Renal cortical epithelial cell (primary cell): Measurements from ENCODE around the gene ZBTB16. TPM values are rescaled to one million over a fixed set of nuclear protein-coding genes. Genes with fewer than 3 reads are reported as not detected.
A peak's percentile ranks its signal among the peaks of the same experiment; 100 is the strongest.
"Not testable (repeated sequence)": the region's sequence is repeated elsewhere in the genome, so short reads cannot be mapped to it uniquely, and the experiment has no call there.

Experiments
- DNase-seq: peaks from one replicate; pipeline ENCODE4 v3.0.0-alpha.2; 2011; ENCODE audit warnings: low read depth
- total RNA-seq: library from RNA; depleted of rRNA; stranded (reverse); fragments of >200 nt; gene quantifications from 2 replicates; pipeline ENCODE4 v1.2.3, GENCODE V29; 2014

ZBTB16 gene
- total RNA-seq, 1 donor from 2014 or later: 53.7 TPM

GRCh38 chr11:114044042-114044871 is 15.3 kb upstream of the ZBTB16 start:
- DNase-seq: peak; percentile 57

DNA sequence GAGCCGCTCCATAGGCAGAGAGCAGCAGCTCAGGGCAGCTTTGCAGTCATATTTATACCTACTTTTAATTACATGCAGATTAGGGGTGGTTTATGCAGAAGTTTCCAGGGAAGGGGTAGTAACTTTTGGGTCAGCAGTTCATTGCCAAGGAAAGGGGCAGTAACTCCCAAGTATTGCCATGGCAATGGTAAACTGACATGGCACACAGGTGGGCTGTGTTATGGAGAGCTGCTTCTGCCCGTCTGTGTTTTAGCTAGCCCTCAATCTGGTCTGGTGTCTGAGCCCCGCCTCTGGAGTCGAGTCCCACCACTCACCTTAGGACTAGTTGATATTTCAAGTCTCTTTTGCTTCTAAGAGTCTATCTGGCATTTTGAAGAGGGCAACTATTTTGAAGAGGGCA is 12.2 kb upstream of the ZBTB16 start:
- no peak for DNase-seq

GRCh38 chr11:114049050-114049449 is 10.5 kb upstream of the ZBTB16 start:
- no peak for DNase-seq

- DNase-seq: not testable (repeated sequence)
Measured at GRCh38 chr11:114049766-114050165, 9.7 kb upstream of the ZBTB16 start.

DNA sequence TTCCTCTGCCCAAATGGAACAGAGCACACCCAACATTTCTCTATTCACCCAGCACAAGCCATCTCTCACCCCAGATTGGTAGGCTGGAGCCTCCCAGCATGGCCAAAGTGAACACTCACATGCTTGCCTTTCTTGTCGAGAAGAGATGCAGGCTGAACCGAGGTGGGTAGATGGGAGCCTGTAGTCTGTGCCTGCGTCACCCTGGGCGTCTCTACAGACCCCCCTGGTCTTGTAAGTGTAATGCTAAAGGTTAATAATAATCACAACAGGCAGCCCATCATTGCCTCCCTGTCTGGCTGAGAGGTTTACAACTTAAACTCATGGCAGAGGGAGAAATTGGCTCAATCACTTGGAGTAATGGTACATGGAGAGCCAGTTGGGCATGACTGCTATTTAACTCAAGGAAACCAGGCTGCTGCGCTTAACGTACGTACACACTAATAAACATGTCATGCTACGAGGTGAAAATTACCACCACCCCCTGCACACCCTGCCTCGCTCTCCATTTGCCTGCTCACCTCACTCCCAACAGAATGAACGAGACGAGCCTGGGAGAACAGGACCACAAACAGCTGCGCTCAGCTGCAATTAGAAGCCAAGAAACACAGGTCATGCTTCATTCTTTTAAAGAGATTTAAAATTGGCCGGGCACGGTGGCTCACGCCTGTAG is 9.1 kb upstream of the ZBTB16 start:
- DNase-seq: no peak

DNA sequence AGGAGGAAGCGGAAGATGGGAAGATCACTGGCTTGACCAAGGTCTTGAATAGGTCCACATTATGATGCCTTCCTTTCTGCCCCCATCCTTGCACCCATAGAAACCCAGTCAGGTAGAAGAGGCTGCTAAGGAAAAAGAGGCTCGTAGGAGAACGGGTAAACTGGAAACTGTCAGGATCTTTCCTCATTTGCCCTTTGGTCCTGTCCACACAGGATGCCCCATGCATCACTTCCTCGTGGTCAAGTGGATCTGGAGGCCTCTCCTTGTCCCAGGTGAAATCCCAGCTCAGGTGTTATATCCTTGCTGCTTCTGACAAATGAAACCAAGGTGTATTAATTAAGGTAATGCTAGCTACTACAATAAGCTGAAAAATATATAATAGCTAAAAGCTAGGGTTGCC is 8.0 kb upstream of the ZBTB16 start:
- no peak for DNase-seq

DNA sequence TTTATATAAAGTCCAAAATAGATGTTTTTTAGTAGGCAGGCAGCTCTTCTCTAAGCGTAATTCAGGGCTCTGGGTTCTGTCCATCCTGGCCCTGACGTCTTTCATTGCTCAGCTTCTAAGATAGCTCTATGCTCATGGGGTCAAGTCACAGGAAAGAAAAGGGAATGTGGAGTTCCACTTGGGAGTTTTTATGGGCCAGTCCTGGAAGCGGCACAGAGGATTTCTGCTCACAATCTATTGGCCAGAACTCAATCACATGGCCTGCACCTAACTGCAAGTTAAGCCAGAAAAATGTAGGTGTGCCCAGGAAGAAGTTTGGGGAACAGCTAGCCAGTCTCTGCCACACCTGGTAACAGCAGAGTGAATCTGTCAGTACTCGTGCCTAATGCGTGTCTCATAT is 7.4 kb upstream of the ZBTB16 start:
- DNase-seq: no peak

DNA sequence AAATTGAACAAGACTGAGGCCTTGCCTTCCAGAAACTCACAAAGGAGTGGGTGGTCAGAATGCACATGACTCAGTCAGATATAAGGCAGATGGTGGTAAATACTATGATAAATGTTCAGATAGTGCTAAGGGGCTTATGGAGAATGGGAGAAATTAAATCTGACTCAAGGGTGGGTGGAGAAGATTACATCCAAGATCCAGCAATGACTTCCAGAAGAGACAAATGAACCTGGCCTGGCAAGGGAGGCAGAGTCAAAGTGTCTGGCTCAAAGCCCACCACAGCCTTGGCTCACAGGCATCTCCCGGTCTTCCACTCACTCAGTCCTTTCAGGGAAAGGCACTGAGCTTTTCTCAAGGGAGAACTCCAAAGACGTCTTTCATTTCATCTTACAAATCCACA is 6.1 kb upstream of the ZBTB16 start:
- DNase-seq: no peak

GRCh38 chr11:114054806-114055205 is 4.7 kb upstream of the ZBTB16 start:
- no peak for DNase-seq

DNA sequence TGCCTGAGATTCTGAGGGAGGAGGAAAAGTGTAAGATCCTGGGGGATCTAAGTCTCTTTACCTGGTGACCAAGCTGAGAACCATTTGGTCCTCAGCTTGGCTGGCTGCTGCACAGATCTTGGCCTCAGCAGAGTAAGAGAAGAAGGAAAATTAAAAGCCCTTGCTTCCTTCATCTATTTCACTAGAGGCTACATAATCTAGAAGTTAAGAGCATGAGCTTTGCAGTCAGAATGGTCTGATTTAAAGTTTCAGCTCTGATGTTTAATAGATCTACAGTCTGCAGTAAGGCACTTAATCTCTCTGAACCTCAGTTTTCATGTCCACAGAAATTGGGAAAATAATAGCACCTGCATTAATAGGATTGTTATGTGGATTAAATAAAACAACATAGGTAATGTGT is 3.1 kb upstream of the ZBTB16 start:
- no peak for DNase-seq

DNA sequence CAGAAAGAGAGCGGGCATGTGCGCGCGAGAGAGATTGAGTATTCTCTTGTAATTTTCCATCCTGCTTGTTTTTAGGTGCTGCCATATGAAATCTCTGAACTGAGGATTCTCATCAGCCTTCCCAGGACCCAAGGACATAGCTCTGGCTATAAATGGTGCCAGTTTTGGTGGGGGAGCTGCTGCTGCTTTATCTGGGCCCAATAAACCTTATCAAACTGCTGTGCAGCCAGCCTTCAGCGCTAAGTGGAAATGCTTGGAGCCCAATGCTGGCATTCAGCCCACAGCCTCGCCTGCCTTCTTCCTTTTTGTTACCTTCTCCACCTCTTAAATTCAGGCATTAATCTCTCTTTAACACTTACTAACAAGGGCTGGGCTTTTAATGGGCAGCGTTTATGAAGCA is 2.4 kb upstream of the ZBTB16 start:
- DNase-seq: no peak

DNA sequence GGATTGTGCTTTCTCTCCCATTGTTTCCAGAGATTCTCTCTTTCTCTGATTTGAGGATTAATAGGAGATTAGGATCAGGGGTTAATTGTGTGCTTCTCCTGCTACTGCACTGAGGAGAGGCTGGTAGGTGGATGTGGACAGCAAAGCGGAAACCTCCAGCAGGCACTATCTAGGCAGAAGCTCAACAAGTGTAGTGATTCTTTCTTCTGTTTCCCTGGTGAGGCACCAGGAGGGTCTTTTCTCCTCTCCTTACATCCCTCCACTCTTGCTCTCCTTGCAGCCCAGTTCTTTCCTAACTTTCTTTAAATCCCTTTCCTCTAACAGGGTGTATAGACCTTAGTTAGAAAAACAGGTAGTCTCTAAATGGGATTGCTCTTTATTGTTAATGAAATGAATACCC is 1.9 kb upstream of the ZBTB16 start:
- DNase-seq: no peak

GRCh38 chr11:114058026-114058706 is 1.3 kb upstream of the ZBTB16 start:
- DNase-seq: peak; percentile 40

- no peak for DNase-seq
Measured at GRCh38 chr11:114058871-114059277, 637 bp upstream of the ZBTB16 start.

- peak; percentile 13 for DNase-seq
Measured at GRCh38 chr11:114059984-114060391, 477 bp downstream of the ZBTB16 start.

DNA sequence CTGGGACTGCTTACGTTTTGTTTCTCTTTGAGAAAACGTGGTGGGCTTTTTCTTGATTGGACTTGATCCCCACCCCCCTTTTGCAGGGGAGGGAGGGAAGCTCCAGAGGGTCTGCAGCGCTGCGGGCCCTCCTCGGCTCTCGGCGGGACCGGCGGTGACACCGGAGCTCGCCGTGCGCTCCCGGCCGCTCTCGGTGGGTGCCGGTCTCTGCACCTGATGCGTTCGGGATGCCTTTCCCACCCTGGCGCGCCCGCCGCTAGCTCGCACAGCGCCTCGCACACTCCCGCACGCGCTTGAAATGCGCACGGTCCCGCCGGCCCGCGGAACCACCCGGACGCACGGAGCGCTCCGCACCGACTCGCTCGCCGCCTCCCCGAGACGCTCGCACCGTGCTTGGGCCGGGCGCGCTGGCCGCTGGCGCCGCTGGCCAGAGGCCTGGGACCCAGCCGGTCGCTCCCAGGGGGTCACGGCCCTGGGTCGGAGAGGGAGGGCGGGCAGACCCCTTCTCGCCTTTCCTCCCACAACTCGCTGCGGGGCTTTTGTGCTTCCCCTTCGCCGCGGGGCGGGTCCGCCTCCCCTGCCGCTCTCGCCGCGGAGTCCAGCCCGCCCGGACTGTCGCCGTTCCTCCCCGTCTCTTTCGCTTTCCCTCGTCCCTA is 1.0 kb downstream of the ZBTB16 start:
- DNase-seq: peak; percentile 5

DNA sequence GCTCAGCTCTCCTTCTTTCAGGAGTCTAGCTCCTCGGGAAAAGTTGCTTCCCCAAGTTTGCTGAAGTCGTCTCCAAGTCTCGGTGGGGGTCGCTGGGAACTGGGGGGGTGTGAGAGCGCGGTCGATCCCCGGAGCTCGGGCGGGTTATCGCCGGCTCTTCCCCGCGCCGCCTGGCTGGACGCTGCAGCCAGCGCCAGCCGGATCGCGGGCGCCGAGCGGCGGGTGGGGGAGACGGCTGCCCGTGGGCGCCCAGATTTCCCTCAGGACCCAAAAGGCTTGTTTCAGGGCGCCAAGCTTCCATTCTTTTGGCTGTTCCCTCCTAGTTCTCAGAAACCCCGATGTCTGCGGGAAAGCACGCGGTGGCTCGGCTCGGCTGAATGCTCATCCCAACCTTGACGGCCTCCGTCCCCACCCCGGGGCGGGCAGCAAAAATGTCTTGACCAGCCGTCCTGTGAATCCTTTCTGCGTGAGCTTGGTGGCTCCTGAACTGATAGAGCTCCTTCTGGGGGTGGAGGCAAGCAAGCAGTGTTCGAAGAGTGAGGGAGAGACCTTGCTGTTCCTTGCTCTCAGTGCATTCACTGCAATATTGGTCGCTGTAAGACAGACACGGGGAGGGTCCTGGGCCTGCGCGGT is 1.7 kb downstream of the ZBTB16 start:
- peak; percentile 21 for DNase-seq

GRCh38 chr11:114061681-114062049 is 2.2 kb downstream of the ZBTB16 start:
- peak; percentile 5 for DNase-seq

DNA sequence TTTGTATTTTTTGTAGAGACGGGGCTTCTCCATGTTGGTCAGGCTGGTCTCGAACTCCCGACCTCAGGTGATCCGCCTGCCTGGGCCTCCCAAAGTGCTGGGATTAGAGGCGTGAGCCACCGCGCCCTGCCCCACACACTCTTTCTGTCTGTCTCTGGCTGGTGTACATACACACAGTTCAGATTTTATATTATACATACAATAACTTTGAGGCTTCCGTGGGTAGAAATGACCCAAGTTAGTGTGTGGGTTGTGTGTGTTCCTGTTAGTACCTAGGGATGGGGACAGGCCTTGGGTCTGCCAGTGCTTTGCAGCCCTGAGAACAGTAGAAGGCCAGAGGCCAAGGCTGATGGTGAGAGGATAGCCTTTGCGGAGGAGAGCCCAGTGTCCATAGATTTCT is 2.8 kb downstream of the ZBTB16 start:
- no peak for DNase-seq

- DNase-seq: no peak
Measured at GRCh38 chr11:114063149-114063828, 3.8 kb downstream of the ZBTB16 start.

- DNase-seq: no peak
Measured at GRCh38 chr11:114063829-114064201, 4.3 kb downstream of the ZBTB16 start.
